GM12878 (cell line): Measurements from ENCODE around the gene RTP5. TPM values are rescaled to one million over a fixed set of nuclear protein-coding genes. Genes with fewer than 3 reads are reported as not detected.

Source experiments
- ATAC-seq: fragments of 200-7000 bp; cut with Tn5 transposase; 3 replicates; pipeline ENCODE4 v1.9.1; 2020; ENCODE audit warnings: mild to moderate bottlenecking, moderate library complexity
- BruUV-seq: library from RNA; stranded (reverse); fragments of 400-500 nt; replicated peaks from 2 replicates; lab custom pipeline; 2021; lab: Mats Ljungman, UMichigan
- CTCF ChIA-PET: fragments of 300-600 bp; sonication (Branson Sonifier 250); formaldehyde crosslinking; extraction: SDS; loops from one replicate; lab custom pipeline; 2021; ENCODE audit warnings: inconsistent platforms; lab: Yijun Ruan, JAX
- POLR2A ChIA-PET: fragments of 350-600 bp; formaldehyde crosslinking; extraction: SDS; loops from one replicate; lab custom pipeline; 2021; ENCODE audit warnings: inconsistent platforms; lab: Charles Lee
- RAD21 ChIA-PET: fragments of 300-600 bp; sonication (Branson Sonifier 250); formaldehyde crosslinking; loops from one replicate; lab custom pipeline; 2023; ENCODE audit warnings: antibody characterized with exemption; ENCODE audit not compliant: unreplicated experiment; lab: Charles Lee
- SMC1A ChIA-PET: fragments of 300-600 bp; sonication (Branson Sonifier 250); formaldehyde crosslinking; loops from one replicate; lab custom pipeline; 2023; ENCODE audit not compliant: unreplicated experiment, uncharacterized antibody; lab: Charles Lee
- DNase-seq: peaks from one replicate; pipeline ENCODE4 v3.0.0-alpha.2; 2011; ENCODE audit warnings: low read depth, low spot score
- FAIRE-seq: peaks from 3 replicates; lab custom pipeline; 2011; peaks lifted over from hg19 to GRCh38; lab: Jason Lieb, UNC
- H2AFZ ChIP-seq: 2 replicates; pipeline ENCODE4 v1.6.0; 2011; ENCODE audit warnings: low read depth, low read length, control low read depth; ENCODE audit not compliant: control insufficient read depth
- H3K27ac ChIP-seq: 2 replicates; pipeline ENCODE4 v1.5.1; 2011; ENCODE audit warnings: control low read depth; ENCODE audit not compliant: control insufficient read depth, insufficient read depth
- H3K27me3 ChIP-seq, 2 experiments: replicated peaks in 1 of 2; 2 replicates each; pipeline versions ENCODE4 v1.6.0 to v1.6.1; 2011; ENCODE audit warnings: low read length in 1 of 2; ENCODE audit not compliant: control insufficient read depth in 2 of 2, insufficient read depth in 2 of 2
- H3K36me3 ChIP-seq, 2 experiments: 2 replicates each; pipeline ENCODE4 v1.5.1; 2011; ENCODE audit warnings: low read length in 1 of 2; ENCODE audit not compliant: control insufficient read depth in 2 of 2, insufficient read depth in 2 of 2
- H3K4me1 ChIP-seq: 2 replicates; pipeline ENCODE4 v1.6.1; 2011; ENCODE audit warnings: mild to moderate bottlenecking, low read length, moderate library complexity, mixed read lengths; ENCODE audit not compliant: control insufficient read depth, insufficient read depth
- H3K4me2 ChIP-seq: 2 replicates; pipeline ENCODE4 v1.6.0; 2011; ENCODE audit warnings: control low read depth; ENCODE audit not compliant: control insufficient read depth, insufficient read depth
- H3K4me3 ChIP-seq: fragments of 200-600 bp; sonication (generic); 2 replicates; pipeline ENCODE4 v1.5.1; 2016
- H3K79me2 ChIP-seq: 2 replicates; pipeline ENCODE4 v1.6.0; 2011; ENCODE audit warnings: low read length; ENCODE audit not compliant: control insufficient read depth, insufficient read depth
- H3K9ac ChIP-seq: 2 replicates; pipeline ENCODE4 v1.8.0; 2011; ENCODE audit warnings: low read length, control low read depth, mixed read lengths; ENCODE audit not compliant: control insufficient read depth, insufficient read depth
- H3K9me3 ChIP-seq: replicated peaks from 3 replicates; pipeline ENCODE4 v1.5.1; 2011; ENCODE audit warnings: mild to moderate bottlenecking, low read length; ENCODE audit not compliant: control insufficient read depth, insufficient read depth
- H4K20me1 ChIP-seq: 2 replicates; pipeline ENCODE4 v1.6.0; 2011; ENCODE audit not compliant: control insufficient read depth, insufficient read depth
- CHD1 ChIP-seq: IDR thresholded peaks from 2 replicates; pipeline ENCODE4 v1.6.1; 2012; ENCODE audit warnings: low read depth, low read length, improper control_type of control experiment
- ELK1 ChIP-seq: IDR thresholded peaks from 2 replicates; pipeline ENCODE4 v1.6.1; 2012; ENCODE audit warnings: low read depth, low read length, improper control_type of control experiment
- IKZF1 ChIP-seq: fragments of 450-650 bp; conservative IDR thresholded peaks from 2 replicates; pipeline ENCODE4 v1.6.1; 2017; ENCODE audit warnings: antibody characterized with exemption, mild to moderate bottlenecking
- MAX ChIP-seq: IDR thresholded peaks from 2 replicates; pipeline ENCODE4 v1.6.1; 2012; ENCODE audit warnings: low read depth, low read length, improper control_type of control experiment
- MTA2 ChIP-seq: fragments of 450-650 bp; IDR thresholded peaks from 2 replicates; pipeline ENCODE4 v1.6.1; 2016; ENCODE audit warnings: low read depth, mild to moderate bottlenecking, moderate library complexity
- MYC ChIP-seq: IDR thresholded peaks from 2 replicates; pipeline ENCODE4 v1.6.1; 2011; ENCODE audit warnings: mild to moderate bottlenecking, low read length, moderate library complexity, inconsistent platforms; ENCODE audit not compliant: insufficient read depth, insufficient replicate concordance, insufficient read length, severe bottlenecking
- POLR2A ChIP-seq: IDR thresholded peaks from 2 replicates; pipeline ENCODE4 v1.6.1; 2011; ENCODE audit warnings: low read depth, mild to moderate bottlenecking, low read length
- RFX5 ChIP-seq: IDR thresholded peaks from 2 replicates; pipeline ENCODE4 v1.6.1; 2011; ENCODE audit warnings: low read depth, low read length, improper control_type of control experiment
- SRF ChIP-seq, 2 experiments: IDR thresholded peaks; 2 replicates each; pipeline ENCODE4 v1.6.1; 2011; ENCODE audit warnings: low read depth in 2 of 2, low read length in 2 of 2, mild to moderate bottlenecking in 1 of 2, moderate library complexity in 1 of 2
- TARDBP ChIP-seq: IDR thresholded peaks from 2 replicates; pipeline ENCODE4 v1.6.1; 2016; ENCODE audit warnings: borderline replicate concordance
- ZBED1 ChIP-seq: IDR thresholded peaks from 2 replicates; pipeline ENCODE4 v1.6.1; 2016; ENCODE audit warnings: borderline replicate concordance
- WGBS: methylation state at CpG from one replicate; pipeline ENCODE4 v1.1.6; 2016; ENCODE audit warnings: low lambda C conversion rate; ENCODE audit not compliant: insufficient replicate concordance, insufficient coverage; ENCODE audit errors: missing lambda C conversion rate; 5-methylcytosine and 5-hydroxymethylcytosine counted together
- in situ Hi-C: fragments of 300-500 bp; cut with MboI; formaldehyde crosslinking; loops from 9 replicates; pipeline ENCODE4 v1.14.3; 2018; ENCODE audit warnings: mixed read lengths
- intact Hi-C: fragments of 100-400 bp; cut with micrococcal nuclease; formaldehyde crosslinking; loops from one replicate; pipeline ENCODE4 v1.14.2; 2022; ENCODE audit not compliant: unreplicated experiment
- polyA plus RNA-seq, 11 experiments: library from polyadenylated mRNA; depleted of rRNA in 4 of 11; unstranded in 6 of 11; stranded (reverse) in 5 of 11; fragments of >200 nt; fragmentation: Nextera tagmentation in 4 of 11; fragmentation: Illumina TruSeq in 1 of 11; extraction: Ambion mirVana in 4 of 11; extraction: Trizol in 1 of 11; gene quantifications; 1 replicate in 1 of 11; 2 replicates in 10 of 11; pipeline versions ENCODE4 v1.2.1 to v1.2.3, GENCODE V29; 2011 to 2016; ENCODE audit warnings: inconsistent platforms in 2 of 11, missing spikeins in 2 of 11, low read depth in 1 of 11
- total RNA-seq, 4 experiments: library from RNA; depleted of rRNA in 3 of 4; stranded (reverse); fragments of >200 nt in 3 of 4; fragmentation: Illumina TruSeq in 1 of 4; extraction: Trizol in 1 of 4; gene quantifications; 2 replicates each; pipeline versions ENCODE4 v1.2.1 to v1.2.3, GENCODE V29; 2013 to 2021
- TF ChIP-seq, protein P1 (sequence below): fragments of 450-650 bp; IDR thresholded peaks from 2 replicates; pipeline ENCODE4 v1.6.1; 2016; ENCODE audit warnings: mild to moderate bottlenecking
- TF ChIP-seq, protein P2 (sequence below): fragments of 450-650 bp; IDR thresholded peaks from 2 replicates; pipeline ENCODE4 v1.6.1; 2014; ENCODE audit warnings: mild to moderate bottlenecking

Gene RTP5
- total and polyA plus RNA-seq, 10 of the 15 experiments (the other 5 are each of a cell fraction or from before 2014, with no cell fraction given), result 0.05 TPM; not detected in 9

DNA sequence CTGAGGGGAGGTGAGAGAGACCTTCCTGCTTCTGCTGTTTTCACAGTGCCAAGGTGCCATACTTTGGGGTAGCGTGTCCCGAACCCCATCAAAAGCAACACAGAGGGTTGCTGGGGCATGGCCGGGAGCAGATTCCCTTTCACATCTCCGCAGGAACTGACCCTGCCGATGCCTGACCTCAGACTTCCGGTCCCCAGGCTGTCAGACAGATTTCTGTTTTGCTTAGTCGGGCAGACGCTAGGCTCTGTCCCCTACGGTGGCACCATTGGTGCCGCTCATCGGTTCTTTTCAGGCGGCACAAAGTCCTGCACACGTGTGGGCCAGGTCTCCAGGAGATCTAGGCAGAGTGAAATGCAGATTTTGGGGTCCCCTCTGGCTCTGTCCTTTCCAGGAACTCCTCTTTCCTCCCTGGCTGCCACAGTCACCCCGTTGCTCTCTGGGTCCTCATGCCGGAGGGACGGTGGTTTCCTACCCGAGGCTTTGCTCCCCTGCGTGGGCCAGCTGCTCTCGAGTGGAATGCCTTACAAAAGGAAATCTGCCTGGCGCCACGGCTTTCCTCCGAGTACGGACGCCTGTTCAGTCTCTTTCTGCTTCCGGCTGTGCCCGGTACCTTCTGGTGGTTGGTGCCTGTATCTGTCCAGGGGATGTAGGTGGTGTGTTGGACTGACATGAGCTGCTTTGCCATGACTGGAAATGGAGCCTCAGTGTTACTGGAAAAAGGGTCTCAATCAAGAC, 39.3 kb downstream of the RTP5 start:
- 90% methylated on average over 26 of the region's 26 CpGs for WGBS
- DNase-seq (no peak), FAIRE-seq (no peak), ATAC-seq (no peak)
- Histone ChIP-seq H3K9me3 (no peaks in the 10 kb centered on the region; the same call in 2 of the 3 replicates), H3K36me3 (no peaks in the 10 kb centered on the region), H2AFZ (no peak overlapping the region), H4K20me1 (no peaks in the 10 kb centered on the region), H3K4me1 (no peaks in the 10 kb centered on the region), H3K79me2 (no peaks in the 10 kb centered on the region), H3K4me3 (no peak overlapping the region), H3K27ac (no peak overlapping the region), H3K9ac (no peak overlapping the region), H3K4me2 (no peak overlapping the region), H3K27me3 (no peaks in the 10 kb centered on the region)
- BruUV-seq, result no TSS peak
- RAD21 ChIA-PET, result no interaction called here
- no peak for TF ChIP-seq POLR2A
- TF ChIP-seq, protein P1, sequence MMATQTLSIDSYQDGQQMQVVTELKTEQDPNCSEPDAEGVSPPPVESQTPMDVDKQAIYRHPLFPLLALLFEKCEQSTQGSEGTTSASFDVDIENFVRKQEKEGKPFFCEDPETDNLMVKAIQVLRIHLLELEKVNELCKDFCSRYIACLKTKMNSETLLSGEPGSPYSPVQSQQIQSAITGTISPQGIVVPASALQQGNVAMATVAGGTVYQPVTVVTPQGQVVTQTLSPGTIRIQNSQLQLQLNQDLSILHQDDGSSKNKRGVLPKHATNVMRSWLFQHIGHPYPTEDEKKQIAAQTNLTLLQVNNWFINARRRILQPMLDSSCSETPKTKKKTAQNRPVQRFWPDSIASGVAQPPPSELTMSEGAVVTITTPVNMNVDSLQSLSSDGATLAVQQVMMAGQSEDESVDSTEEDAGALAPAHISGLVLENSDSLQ, result no peak
- no peak for TF ChIP-seq MTA2
- TF ChIP-seq CHD1, result no peak
- no peak for TF ChIP-seq IKZF1
- TF ChIP-seq ELK1, result no peak
- no peak for TF ChIP-seq ZBED1
- TF ChIP-seq RFX5, result no peak
- TF ChIP-seq, protein P2, sequence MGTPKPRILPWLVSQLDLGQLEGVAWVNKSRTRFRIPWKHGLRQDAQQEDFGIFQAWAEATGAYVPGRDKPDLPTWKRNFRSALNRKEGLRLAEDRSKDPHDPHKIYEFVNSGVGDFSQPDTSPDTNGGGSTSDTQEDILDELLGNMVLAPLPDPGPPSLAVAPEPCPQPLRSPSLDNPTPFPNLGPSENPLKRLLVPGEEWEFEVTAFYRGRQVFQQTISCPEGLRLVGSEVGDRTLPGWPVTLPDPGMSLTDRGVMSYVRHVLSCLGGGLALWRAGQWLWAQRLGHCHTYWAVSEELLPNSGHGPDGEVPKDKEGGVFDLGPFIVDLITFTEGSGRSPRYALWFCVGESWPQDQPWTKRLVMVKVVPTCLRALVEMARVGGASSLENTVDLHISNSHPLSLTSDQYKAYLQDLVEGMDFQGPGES, result no peak
- no peak for TF ChIP-seq SRF (IDR thresholded peaks at IDR 0.05; ENCODE audit: low read depth in 2 of 2, low read length in 2 of 2)
- TF ChIP-seq MAX, result no peak
- no peak for TF ChIP-seq MYC
- TF ChIP-seq TARDBP, result no peak
- SMC1A ChIA-PET, result no interaction called here
- in situ Hi-C loops (no loop called here), intact Hi-C loops (no loop called here)
- POLR2A ChIA-PET, result no interaction called here
- CTCF ChIA-PET, result no interaction called here
